H1 (cell line): ENCODE data around the gene ST14. TPM values are rescaled to one million over a fixed set of nuclear protein-coding genes. Genes with fewer than 3 reads are reported as not detected.

Source experiments
- BCL11A ChIP-seq, 2 experiments: IDR thresholded peaks; one replicate each; pipeline ENCODE4 v1.6.1; 2011; ENCODE audit warnings: low read depth in 2 of 2, low read length in 2 of 2, mild to moderate bottlenecking in 2 of 2
- BRCA1 ChIP-seq: IDR thresholded peaks from 2 replicates; pipeline ENCODE4 v1.6.1; 2012; ENCODE audit warnings: low read depth, low read length, improper control_type of control experiment
- CBX8 ChIP-seq: fragments of 300-800, 300-1000 bp; sonication (generic); IDR thresholded peaks from 2 replicates; pipeline ENCODE4 v1.7.1; 2016; ENCODE audit warnings: low read depth, low read length, borderline replicate concordance
- E2F6 ChIP-seq: IDR thresholded peaks from 2 replicates; pipeline ENCODE4 v1.6.1; 2012; ENCODE audit warnings: inconsistent platforms
- POLR2A ChIP-seq, 2 experiments: IDR thresholded peaks; 1 replicate in 1 of 2; 2 replicates in 1 of 2; pipeline ENCODE4 v1.6.1; 2011; ENCODE audit warnings: low read depth in 2 of 2, low read length in 2 of 2, mild to moderate bottlenecking in 2 of 2; ENCODE audit errors: control extremely low read depth in 1 of 2
- SRF ChIP-seq: IDR thresholded peaks from 2 replicates; pipeline ENCODE4 v1.6.1; 2011; ENCODE audit warnings: mild to moderate bottlenecking, low read depth, low read length, moderate library complexity
- polyA plus RNA-seq, 7 experiments: library from polyadenylated mRNA; depleted of rRNA in 3 of 7; stranded (reverse) in 5 of 7; unstranded in 2 of 7; fragments of >200 nt in 5 of 7; fragments of 200-250 nt in 2 of 7; gene quantifications; 1 replicate in 5 of 7; 2 replicates in 1 of 7; 4 replicates in 1 of 7; pipeline versions ENCODE4 v1.2.1 to v1.2.3, GENCODE V29; 2011 to 2013; ENCODE audit warnings: missing spikeins in 2 of 7, mixed read lengths in 2 of 7
- total RNA-seq: library from RNA; stranded (reverse); fragmentation: NEBNext Ultra II Directional; extraction: Animal tissue kit (Norgen Biotek cat#: 25700); gene quantifications from 2 replicates; pipeline ENCODE4 v1.2.1, GENCODE V29; 2021

ST14 gene
- total and polyA plus RNA-seq, 2 of the 8 experiments (the other 6 are each of a cell fraction or from before 2014, with no cell fraction given), result 22.4 to 24.9 TPM

- TF ChIP-seq CBX8, result no peak
- TF ChIP-seq POLR2A (IDR thresholded peaks at IDR 0.05; ENCODE audit: control extremely low read depth in 1 of 2, low read depth in 2 of 2, low read length in 2 of 2), result no peak
- TF ChIP-seq BRCA1, result no peak
- TF ChIP-seq BCL11A (IDR thresholded peaks at IDR 0.05; ENCODE audit: low read depth in 2 of 2, low read length in 2 of 2), result no peak
- TF ChIP-seq E2F6, result no peak
- TF ChIP-seq SRF, result no peak
Observed at GRCh38 chr11:130168105-130168504, 8.5 kb downstream of the ST14 start (continued).
